A549 (cell line): Measurements from ENCODE around the gene ASPN. TPM values are rescaled to one million over a fixed set of nuclear protein-coding genes. Genes with fewer than 3 reads are reported as not detected.

Experiments used
- ATAC-seq, 2 experiments: fragments of 200-7000 bp in 1 of 2; fragments of >200 bp in 1 of 2; cut with Nextera tagmentation in 1 of 2; cut with Tn5 transposase in 1 of 2; 3 replicates each; pipeline versions ENCODE4 v1.8.0 to v1.9.1; 2018 to 2020; ENCODE audit warnings: mild to moderate bottlenecking in 1 of 2, moderate library complexity in 1 of 2
- CTCF ChIA-PET: fragments of 300-600 bp; sonication (Branson Sonifier 250); formaldehyde crosslinking; extraction: SDS; loops from one replicate; lab custom pipeline; 2021; ENCODE audit warnings: antibody characterized with exemption, inconsistent platforms; lab: Yijun Ruan, JAX
- POLR2A ChIA-PET: fragments of 350-600 bp; formaldehyde crosslinking; extraction: SDS; loops from one replicate; lab custom pipeline; 2021; ENCODE audit warnings: antibody characterized with exemption, inconsistent platforms; lab: Yijun Ruan, JAX
- DNase-seq, 2 experiments: peaks; one replicate each; pipeline versions ENCODE4 v3.0.0 to v3.0.0-alpha.2; 2011 to 2016; ENCODE audit warnings: low read depth in 1 of 2, low spot score in 1 of 2
- FAIRE-seq: peaks from 2 replicates; lab custom pipeline; 2011; peaks lifted over from hg19 to GRCh38; lab: Jason Lieb, UNC
- H3K27ac ChIP-seq, 2 experiments: fragments of >200 bp; sonication (Bioruptor Twin); formaldehyde crosslinking; 3 replicates each; pipeline ENCODE4 v1.5.1; 2016 to 2017
- H3K4me1 ChIP-seq: fragments of >200 bp; sonication (Bioruptor Twin); formaldehyde crosslinking; 3 replicates; pipeline ENCODE4 v1.6.1; 2016
- H3K4me2 ChIP-seq: fragments of >200 bp; sonication (Bioruptor Twin); formaldehyde crosslinking; 3 replicates; pipeline ENCODE4 v1.6.1; 2016
- H3K4me3 ChIP-seq: fragments of >200 bp; sonication (Bioruptor Twin); formaldehyde crosslinking; 3 replicates; pipeline ENCODE4 v1.5.1; 2016
- H3K9me3 ChIP-seq: fragments of >200 bp; sonication (Bioruptor Twin); formaldehyde crosslinking; 3 replicates; pipeline ENCODE4 v1.6.1; 2016
- ATOH8 ChIP-seq: fragments of 250-450 bp; sonication (Bioruptor Pico); IDR thresholded peaks from 2 replicates; pipeline ENCODE4 v1.5.0; 2020; ENCODE audit warnings: low read depth, mild to moderate bottlenecking, moderate library complexity
- BCL3 ChIP-seq: fragments of >200 bp; sonication (Bioruptor Twin); formaldehyde crosslinking; IDR thresholded peaks from 3 replicates; pipeline ENCODE4 v1.6.1; 2016
- CBX2 ChIP-seq: fragments of 200-600 bp; sonication (generic); IDR thresholded peaks from 2 replicates; pipeline ENCODE4 v1.6.1; 2016; ENCODE audit warnings: low read depth, mild to moderate bottlenecking, borderline replicate concordance
- CHD4 ChIP-seq: fragments of 200-600 bp; sonication (generic); IDR thresholded peaks from 2 replicates; pipeline ENCODE4 v1.6.1; 2016; ENCODE audit warnings: antibody characterized with exemption, mild to moderate bottlenecking, borderline replicate concordance
- EHMT2 ChIP-seq: fragments of 200-600 bp; sonication (generic); IDR thresholded peaks from 2 replicates; pipeline ENCODE4 v1.6.1; 2016; ENCODE audit warnings: antibody characterized with exemption, low read depth, mild to moderate bottlenecking, moderate library complexity
- ELK1 ChIP-seq: fragments of 150-350 bp; IDR thresholded peaks from 2 replicates; pipeline ENCODE4 v1.6.1; 2014; ENCODE audit warnings: low read depth, mild to moderate bottlenecking, low read length
- EP300 ChIP-seq, 2 experiments: fragments of >200 bp; sonication (Bioruptor Twin); formaldehyde crosslinking; IDR thresholded peaks; 2 replicates in 1 of 2; 3 replicates in 1 of 2; pipeline ENCODE4 v1.6.1; 2016 to 2017
- ESRRA ChIP-seq: fragments of 150-350 bp; IDR thresholded peaks from 2 replicates; pipeline ENCODE4 v1.6.1; 2014; ENCODE audit warnings: mild to moderate bottlenecking, low read length, borderline replicate concordance
- FOSL2 ChIP-seq, 2 experiments: fragments of 450-650 bp in 1 of 2; fragments of >200 bp in 1 of 2; sonication (Bioruptor Twin) in 1 of 2; formaldehyde crosslinking; IDR thresholded peaks; 2 replicates each; pipeline versions ENCODE4 v1.5.0 to v1.6.1; 2016 to 2020; ENCODE audit warnings: mild to moderate bottlenecking in 1 of 2, moderate library complexity in 1 of 2
- HDAC2 ChIP-seq: fragments of 200-600 bp; sonication (generic); IDR thresholded peaks from 2 replicates; pipeline ENCODE4 v1.6.1; 2016
- HEYL ChIP-seq: fragments of 250-450 bp; sonication (Bioruptor Pico); IDR thresholded peaks from 2 replicates; pipeline ENCODE4 v1.8.0; 2021; ENCODE audit warnings: mild to moderate bottlenecking, moderate library complexity
- HMGXB4 ChIP-seq: fragments of 250-450 bp; sonication (Bioruptor Pico); IDR thresholded peaks from 2 replicates; pipeline ENCODE4 v1.5.0; 2021; ENCODE audit warnings: mild to moderate bottlenecking, moderate library complexity, borderline replicate concordance
- MYC ChIP-seq: IDR thresholded peaks from 2 replicates; pipeline ENCODE4 v1.6.1; 2012; ENCODE audit warnings: mild to moderate bottlenecking, inconsistent platforms, low read length, improper control_type of control experiment, borderline replicate concordance
- NPAS2 ChIP-seq: fragments of 250-450 bp; sonication (Bioruptor Pico); IDR thresholded peaks from 2 replicates; pipeline ENCODE4 v1.8.0; 2022; ENCODE audit warnings: mild to moderate bottlenecking, moderate library complexity, borderline replicate concordance
- NR3C1 ChIP-seq: fragments of >200 bp; sonication (Bioruptor Twin); formaldehyde crosslinking; IDR thresholded peaks from 3 replicates; pipeline ENCODE4 v1.6.1; 2017
- PHF8 ChIP-seq: fragments of 200-600 bp; sonication (generic); IDR thresholded peaks from 2 replicates; pipeline ENCODE4 v1.6.1; 2016; ENCODE audit warnings: low read depth, mild to moderate bottlenecking, antibody characterized with exemption, moderate library complexity, borderline replicate concordance
- POLR2AphosphoS2 ChIP-seq: conservative IDR thresholded peaks from 2 replicates; pipeline ENCODE4 v1.6.1; 2012; ENCODE audit warnings: low read length, improper control_type of control experiment, inconsistent platforms
- TP53 ChIP-seq: fragments of 250-450 bp; sonication (Bioruptor Pico); IDR thresholded peaks from 2 replicates; pipeline ENCODE4 v1.5.0; 2021; ENCODE audit warnings: mild to moderate bottlenecking, moderate library complexity
- USF2 ChIP-seq: fragments of 450-650 bp; IDR thresholded peaks from 2 replicates; pipeline ENCODE4 v1.6.1; 2014; ENCODE audit warnings: antibody characterized with exemption
- ZFP36 ChIP-seq: fragments of 450-650 bp; IDR thresholded peaks from 2 replicates; pipeline ENCODE4 v1.6.1; 2014; ENCODE audit warnings: borderline replicate concordance; ENCODE audit not compliant: partially characterized antibody
- ZNF302 ChIP-seq: fragments of 250-450 bp; sonication (Bioruptor Pico); IDR thresholded peaks from 2 replicates; pipeline ENCODE4 v1.9.0; 2021; ENCODE audit warnings: inconsistent platforms, mild to moderate bottlenecking, moderate library complexity
- ZSCAN20 ChIP-seq: fragments of 250-450 bp; sonication (Bioruptor Pico); IDR thresholded peaks from 2 replicates; pipeline ENCODE4 v1.8.0; 2022; ENCODE audit warnings: mild to moderate bottlenecking, moderate library complexity
- WGBS: methylation state at CpG from one replicate; pipeline ENCODE4 v1.1.6; 2017; ENCODE audit errors: missing lambda C conversion rate; 5-methylcytosine and 5-hydroxymethylcytosine counted together
- polyA plus RNA-seq, 4 experiments: library from polyadenylated mRNA; depleted of rRNA in 3 of 4; stranded (reverse); fragments of >200 nt; fragmentation: RNase III in 1 of 4; extraction: RNeasy Plus Mini Kit Qiagen cat#74134 plus additional on column Dnase treatment in 1 of 4; gene quantifications; 2 replicates in 3 of 4; 3 replicates in 1 of 4; pipeline ENCODE4 v1.2.3, GENCODE V29; 2011 to 2017
- TF ChIP-seq, protein P1 (sequence below): fragments of >200 bp; sonication (Bioruptor Twin); formaldehyde crosslinking; IDR thresholded peaks from 2 replicates; pipeline ENCODE4 v1.6.1; 2016
- TF ChIP-seq, protein P2 (sequence below): IDR thresholded peaks from 2 replicates; pipeline ENCODE4 v1.6.1; 2012

The ASPN gene
- polyA plus RNA-seq, 2 of the 4 experiments (the other 2 are of a cell fraction): not detected

DNA sequence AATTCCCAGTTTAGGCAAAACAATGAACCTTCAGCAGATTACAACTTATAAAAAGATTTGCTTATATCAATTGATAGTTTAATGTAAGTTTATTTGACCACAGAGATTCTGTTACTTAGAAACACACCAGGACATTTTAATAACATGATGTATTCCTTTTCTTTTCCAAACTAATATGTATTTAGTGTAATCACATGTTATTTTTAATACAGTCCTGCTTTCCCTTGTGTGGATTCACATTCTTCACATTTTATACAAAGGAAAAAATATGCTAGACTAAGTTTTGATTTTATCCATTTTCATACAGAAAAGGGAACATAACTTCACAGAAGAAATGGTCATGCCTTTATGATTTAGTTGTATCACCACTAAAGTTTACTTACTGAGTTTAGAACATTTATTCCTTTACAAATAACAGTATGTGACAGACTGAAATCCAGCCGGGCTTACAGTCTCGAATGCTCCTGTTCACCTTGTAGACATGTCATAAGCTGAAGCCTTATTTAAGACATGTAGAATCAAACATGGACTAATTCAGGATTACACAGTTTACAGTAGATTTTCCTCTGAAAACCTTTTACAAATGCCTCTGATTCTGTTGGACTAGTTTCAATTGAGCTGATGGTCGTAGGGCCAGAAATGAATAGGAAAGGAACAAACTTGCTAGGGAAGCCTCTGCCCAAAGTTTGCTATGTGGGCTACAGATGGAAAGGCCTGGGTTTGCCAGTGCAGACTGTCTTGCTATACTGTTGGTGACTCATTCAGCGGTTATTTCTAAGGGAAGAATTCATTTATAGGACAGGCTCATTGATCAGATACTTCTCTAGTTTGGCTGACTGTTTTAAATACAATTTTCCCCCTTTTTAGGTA lies 6.6 kb upstream of the ASPN start:
- ChIA-PET POLR2A (no interaction called here), CTCF (no interaction called here)
- WGBS: 69% methylated on average over 4 of the region's 4 CpGs
- Histone ChIP-seq H3K4me1 (no peaks in the 10 kb centered on the region), H3K9me3 (no peaks in the 10 kb centered on the region), H3K27ac (no peak overlapping the region), H3K4me3 (no peak overlapping the region), H3K4me2 (no peak overlapping the region)
- no peak for TF ChIP-seq BCL3
- no peak for TF ChIP-seq NR3C1
- TF ChIP-seq, protein P1, sequence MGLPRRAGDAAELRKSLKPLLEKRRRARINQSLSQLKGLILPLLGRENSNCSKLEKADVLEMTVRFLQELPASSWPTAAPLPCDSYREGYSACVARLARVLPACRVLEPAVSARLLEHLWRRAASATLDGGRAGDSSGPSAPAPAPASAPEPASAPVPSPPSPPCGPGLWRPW: no peak
- TF ChIP-seq HEYL (CRISPR knock-in tag): no peak
- TF ChIP-seq PHF8: no peak
- TF ChIP-seq, protein P2, sequence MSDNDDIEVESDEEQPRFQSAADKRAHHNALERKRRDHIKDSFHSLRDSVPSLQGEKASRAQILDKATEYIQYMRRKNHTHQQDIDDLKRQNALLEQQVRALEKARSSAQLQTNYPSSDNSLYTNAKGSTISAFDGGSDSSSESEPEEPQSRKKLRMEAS: no peak
- TF ChIP-seq HDAC2: no peak
- no peak for TF ChIP-seq ESRRA
- no peak for TF ChIP-seq ZSCAN20
- TF ChIP-seq CBX2: no peak
- ATAC-seq (no peak), FAIRE-seq (no peak), DNase-seq (no peak)

- DNase-seq (no peak), ATAC-seq (no peak), FAIRE-seq (no peak)
- no peak for TF ChIP-seq CBX2
- TF ChIP-seq EHMT2: no peak
- TF ChIP-seq FOSL2 (IDR thresholded peaks at IDR 0.05): no peak
- no peak for TF ChIP-seq FOSL2 (CRISPR knock-in tag; IDR thresholded peaks at IDR 0.05)
- TF ChIP-seq USF2: no peak
- no peak for TF ChIP-seq TP53 (CRISPR knock-in tag)
- TF ChIP-seq ATOH8: no peak
- no peak for TF ChIP-seq POLR2AphosphoS2
- TF ChIP-seq CHD4: no peak
- no peak for TF ChIP-seq EP300 (IDR thresholded peaks at IDR 0.05)
- no peak for TF ChIP-seq ELK1
- TF ChIP-seq ZFP36: no peak
- no peak for TF ChIP-seq NPAS2
- no peak for TF ChIP-seq HMGXB4
- TF ChIP-seq ZNF302 (CRISPR knock-in tag): no peak
- no peak for TF ChIP-seq MYC
- Histone ChIP-seq H3K27ac (no peak overlapping the region), H3K9me3 (no peaks in the 10 kb centered on the region), H3K4me2 (no peak overlapping the region), H3K4me3 (no peak overlapping the region), H3K4me1 (peaks cover 1% of the 10 kb centered on the region; the same call in 2 of the 3 replicates)
- ChIA-PET CTCF (interaction anchor here (0.5 to 1.5 kb wide), 3 partner anchors 158 to 166 kb away, joined by 3 to 5 read pairs (median 3); no protein-coding TSS in a partner anchor), POLR2A (no interaction called here)
- 92% methylated on average over 3 of the region's 3 CpGs for WGBS
These were observed 4.1 kb upstream of the ASPN start for GRCh38 chr9:92486371-92486770.
